ENCODE measurements around the gene RIBC1.

DNA sequence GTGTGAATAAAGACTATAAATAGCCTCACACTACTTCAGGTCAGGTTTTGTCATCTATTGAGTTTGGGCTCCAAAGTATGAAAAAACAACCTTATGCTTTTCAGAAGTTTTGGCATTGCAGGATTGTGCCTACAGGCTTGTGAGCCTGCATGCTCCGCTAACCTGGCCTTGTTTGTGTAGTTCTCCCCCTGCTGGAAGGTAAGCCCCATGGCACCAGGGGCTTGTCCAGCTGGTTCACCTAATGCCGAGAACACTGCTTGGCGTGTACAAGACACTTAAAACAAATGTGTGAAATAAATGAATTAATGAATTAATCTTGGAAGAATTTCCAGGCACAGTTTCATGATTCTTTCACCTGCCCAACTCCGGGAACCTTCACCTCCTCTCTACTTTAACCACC, 13.3 kb downstream of the RIBC1 start:
- TF ChIP-seq, protein P1, sequence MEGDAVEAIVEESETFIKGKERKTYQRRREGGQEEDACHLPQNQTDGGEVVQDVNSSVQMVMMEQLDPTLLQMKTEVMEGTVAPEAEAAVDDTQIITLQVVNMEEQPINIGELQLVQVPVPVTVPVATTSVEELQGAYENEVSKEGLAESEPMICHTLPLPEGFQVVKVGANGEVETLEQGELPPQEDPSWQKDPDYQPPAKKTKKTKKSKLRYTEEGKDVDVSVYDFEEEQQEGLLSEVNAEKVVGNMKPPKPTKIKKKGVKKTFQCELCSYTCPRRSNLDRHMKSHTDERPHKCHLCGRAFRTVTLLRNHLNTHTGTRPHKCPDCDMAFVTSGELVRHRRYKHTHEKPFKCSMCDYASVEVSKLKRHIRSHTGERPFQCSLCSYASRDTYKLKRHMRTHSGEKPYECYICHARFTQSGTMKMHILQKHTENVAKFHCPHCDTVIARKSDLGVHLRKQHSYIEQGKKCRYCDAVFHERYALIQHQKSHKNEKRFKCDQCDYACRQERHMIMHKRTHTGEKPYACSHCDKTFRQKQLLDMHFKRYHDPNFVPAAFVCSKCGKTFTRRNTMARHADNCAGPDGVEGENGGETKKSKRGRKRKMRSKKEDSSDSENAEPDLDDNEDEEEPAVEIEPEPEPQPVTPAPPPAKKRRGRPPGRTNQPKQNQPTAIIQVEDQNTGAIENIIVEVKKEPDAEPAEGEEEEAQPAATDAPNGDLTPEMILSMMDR (conservative IDR thresholded peaks at IDR 0.05; ENCODE audit: low read depth in 2 of 2), result peak; percentile 60 to 78
- TF ChIP-seq JUNB (IDR thresholded peaks at IDR 0.05; ENCODE audit: unreplicated experiment) (no peak), POLR2AphosphoS5 (IDR thresholded peaks at IDR 0.05; ENCODE audit: low read depth) (no peak), CREB1 (CRISPR knock-in tag; IDR thresholded peaks at IDR 0.05; ENCODE audit: low read depth) (no peak), EZH2phosphoT487 (IDR thresholded peaks at IDR 0.05; ENCODE audit: unreplicated experiment) (no peak)
- TF ChIP-seq, protein P2, sequence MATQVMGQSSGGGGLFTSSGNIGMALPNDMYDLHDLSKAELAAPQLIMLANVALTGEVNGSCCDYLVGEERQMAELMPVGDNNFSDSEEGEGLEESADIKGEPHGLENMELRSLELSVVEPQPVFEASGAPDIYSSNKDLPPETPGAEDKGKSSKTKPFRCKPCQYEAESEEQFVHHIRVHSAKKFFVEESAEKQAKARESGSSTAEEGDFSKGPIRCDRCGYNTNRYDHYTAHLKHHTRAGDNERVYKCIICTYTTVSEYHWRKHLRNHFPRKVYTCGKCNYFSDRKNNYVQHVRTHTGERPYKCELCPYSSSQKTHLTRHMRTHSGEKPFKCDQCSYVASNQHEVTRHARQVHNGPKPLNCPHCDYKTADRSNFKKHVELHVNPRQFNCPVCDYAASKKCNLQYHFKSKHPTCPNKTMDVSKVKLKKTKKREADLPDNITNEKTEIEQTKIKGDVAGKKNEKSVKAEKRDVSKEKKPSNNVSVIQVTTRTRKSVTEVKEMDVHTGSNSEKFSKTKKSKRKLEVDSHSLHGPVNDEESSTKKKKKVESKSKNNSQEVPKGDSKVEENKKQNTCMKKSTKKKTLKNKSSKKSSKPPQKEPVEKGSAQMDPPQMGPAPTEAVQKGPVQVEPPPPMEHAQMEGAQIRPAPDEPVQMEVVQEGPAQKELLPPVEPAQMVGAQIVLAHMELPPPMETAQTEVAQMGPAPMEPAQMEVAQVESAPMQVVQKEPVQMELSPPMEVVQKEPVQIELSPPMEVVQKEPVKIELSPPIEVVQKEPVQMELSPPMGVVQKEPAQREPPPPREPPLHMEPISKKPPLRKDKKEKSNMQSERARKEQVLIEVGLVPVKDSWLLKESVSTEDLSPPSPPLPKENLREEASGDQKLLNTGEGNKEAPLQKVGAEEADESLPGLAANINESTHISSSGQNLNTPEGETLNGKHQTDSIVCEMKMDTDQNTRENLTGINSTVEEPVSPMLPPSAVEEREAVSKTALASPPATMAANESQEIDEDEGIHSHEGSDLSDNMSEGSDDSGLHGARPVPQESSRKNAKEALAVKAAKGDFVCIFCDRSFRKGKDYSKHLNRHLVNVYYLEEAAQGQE (IDR thresholded peaks at IDR 0.05; ENCODE audit: unreplicated experiment), result no peak
- TF ChIP-seq, protein P3, sequence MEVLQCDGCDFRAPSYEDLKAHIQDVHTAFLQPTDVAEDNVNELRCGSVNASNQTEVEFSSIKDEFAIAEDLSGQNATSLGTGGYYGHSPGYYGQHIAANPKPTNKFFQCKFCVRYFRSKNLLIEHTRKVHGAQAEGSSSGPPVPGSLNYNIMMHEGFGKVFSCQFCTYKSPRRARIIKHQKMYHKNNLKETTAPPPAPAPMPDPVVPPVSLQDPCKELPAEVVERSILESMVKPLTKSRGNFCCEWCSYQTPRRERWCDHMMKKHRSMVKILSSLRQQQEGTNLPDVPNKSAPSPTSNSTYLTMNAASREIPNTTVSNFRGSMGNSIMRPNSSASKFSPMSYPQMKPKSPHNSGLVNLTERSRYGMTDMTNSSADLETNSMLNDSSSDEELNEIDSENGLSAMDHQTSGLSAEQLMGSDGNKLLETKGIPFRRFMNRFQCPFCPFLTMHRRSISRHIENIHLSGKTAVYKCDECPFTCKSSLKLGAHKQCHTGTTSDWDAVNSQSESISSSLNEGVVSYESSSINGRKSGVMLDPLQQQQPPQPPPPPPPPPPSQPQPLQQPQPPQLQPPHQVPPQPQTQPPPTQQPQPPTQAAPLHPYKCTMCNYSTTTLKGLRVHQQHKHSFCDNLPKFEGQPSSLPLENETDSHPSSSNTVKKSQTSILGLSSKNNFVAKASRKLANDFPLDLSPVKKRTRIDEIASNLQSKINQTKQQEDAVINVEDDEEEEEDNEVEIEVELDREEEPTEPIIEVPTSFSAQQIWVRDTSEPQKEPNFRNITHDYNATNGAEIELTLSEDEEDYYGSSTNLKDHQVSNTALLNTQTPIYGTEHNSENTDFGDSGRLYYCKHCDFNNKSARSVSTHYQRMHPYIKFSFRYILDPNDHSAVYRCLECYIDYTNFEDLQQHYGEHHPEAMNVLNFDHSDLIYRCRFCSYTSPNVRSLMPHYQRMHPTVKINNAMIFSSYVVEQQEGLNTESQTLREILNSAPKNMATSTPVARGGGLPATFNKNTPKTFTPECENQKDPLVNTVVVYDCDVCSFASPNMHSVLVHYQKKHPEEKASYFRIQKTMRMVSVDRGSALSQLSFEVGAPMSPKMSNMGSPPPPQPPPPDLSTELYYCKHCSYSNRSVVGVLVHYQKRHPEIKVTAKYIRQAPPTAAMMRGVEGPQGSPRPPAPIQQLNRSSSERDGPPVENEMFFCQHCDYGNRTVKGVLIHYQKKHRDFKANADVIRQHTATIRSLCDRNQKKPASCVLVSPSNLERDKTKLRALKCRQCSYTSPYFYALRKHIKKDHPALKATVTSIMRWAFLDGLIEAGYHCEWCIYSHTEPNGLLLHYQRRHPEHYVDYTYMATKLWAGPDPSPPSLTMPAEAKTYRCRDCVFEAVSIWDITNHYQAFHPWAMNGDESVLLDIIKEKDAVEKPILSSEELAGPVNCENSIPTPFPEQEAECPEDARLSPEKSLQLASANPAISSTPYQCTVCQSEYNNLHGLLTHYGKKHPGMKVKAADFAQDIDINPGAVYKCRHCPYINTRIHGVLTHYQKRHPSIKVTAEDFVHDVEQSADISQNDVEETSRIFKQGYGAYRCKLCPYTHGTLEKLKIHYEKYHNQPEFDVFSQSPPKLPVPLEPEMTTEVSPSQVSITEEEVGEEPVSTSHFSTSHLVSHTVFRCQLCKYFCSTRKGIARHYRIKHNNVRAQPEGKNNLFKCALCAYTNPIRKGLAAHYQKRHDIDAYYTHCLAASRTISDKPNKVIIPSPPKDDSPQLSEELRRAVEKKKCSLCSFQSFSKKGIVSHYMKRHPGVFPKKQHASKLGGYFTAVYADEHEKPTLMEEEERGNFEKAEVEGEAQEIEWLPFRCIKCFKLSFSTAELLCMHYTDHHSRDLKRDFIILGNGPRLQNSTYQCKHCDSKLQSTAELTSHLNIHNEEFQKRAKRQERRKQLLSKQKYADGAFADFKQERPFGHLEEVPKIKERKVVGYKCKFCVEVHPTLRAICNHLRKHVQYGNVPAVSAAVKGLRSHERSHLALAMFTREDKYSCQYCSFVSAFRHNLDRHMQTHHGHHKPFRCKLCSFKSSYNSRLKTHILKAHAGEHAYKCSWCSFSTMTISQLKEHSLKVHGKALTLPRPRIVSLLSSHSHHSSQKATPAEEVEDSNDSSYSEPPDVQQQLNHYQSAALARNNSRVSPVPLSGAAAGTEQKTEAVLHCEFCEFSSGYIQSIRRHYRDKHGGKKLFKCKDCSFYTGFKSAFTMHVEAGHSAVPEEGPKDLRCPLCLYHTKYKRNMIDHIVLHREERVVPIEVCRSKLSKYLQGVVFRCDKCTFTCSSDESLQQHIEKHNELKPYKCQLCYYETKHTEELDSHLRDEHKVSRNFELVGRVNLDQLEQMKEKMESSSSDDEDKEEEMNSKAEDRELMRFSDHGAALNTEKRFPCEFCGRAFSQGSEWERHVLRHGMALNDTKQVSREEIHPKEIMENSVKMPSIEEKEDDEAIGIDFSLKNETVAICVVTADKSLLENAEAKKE (CRISPR knock-in tag; IDR thresholded peaks at IDR 0.05), result no peak

Data from GM23338 (cell line).